HepG2 (cell line): Measurements from ENCODE around the gene PLSCR3. TPM values are rescaled to one million over a fixed set of nuclear protein-coding genes. Genes with fewer than 3 reads are reported as not detected.

Source experiments
- FOXJ3 ChIP-seq: sonication (generic); formaldehyde crosslinking; IDR thresholded peaks from 2 replicates; pipeline ENCODE4 v1.4.0; 2020; ENCODE audit warnings: missing genetic modification reagents, mild to moderate bottlenecking, borderline replicate concordance
- IKZF4 ChIP-seq: sonication (generic); formaldehyde crosslinking; IDR thresholded peaks from 2 replicates; pipeline ENCODE4 v1.5.1; 2020; ENCODE audit warnings: borderline replicate concordance, mild to moderate bottlenecking, low read depth, missing genetic modification reagents; ENCODE audit errors: not compliant biosample characterization
- IRX3 ChIP-seq: sonication (generic); formaldehyde crosslinking; IDR thresholded peaks from 2 replicates; pipeline ENCODE4 v1.8.1; 2023; ENCODE audit warnings: mild to moderate bottlenecking, low read depth, missing genetic modification reagents, borderline replicate concordance
- KAT7 ChIP-seq: IDR thresholded peaks from 2 replicates; pipeline ENCODE4 v1.6.1; 2018; ENCODE audit warnings: borderline replicate concordance, missing compliant biosample characterization
- MEIS2 ChIP-seq: sonication (generic); formaldehyde crosslinking; IDR thresholded peaks from 2 replicates; pipeline ENCODE4 v1.9.0; 2021; ENCODE audit warnings: mild to moderate bottlenecking, missing genetic modification reagents
- NR3C1 ChIP-seq: sonication (generic); formaldehyde crosslinking; IDR thresholded peaks from 2 replicates; pipeline ENCODE4 v1.4.0; 2020; ENCODE audit warnings: missing genetic modification reagents
- PHF20 ChIP-seq: sonication (generic); formaldehyde crosslinking; IDR thresholded peaks from 2 replicates; pipeline ENCODE4 v1.5.0; 2020; ENCODE audit warnings: mild to moderate bottlenecking, missing genetic modification reagents
- PLRG1 ChIP-seq: fragments of 450-650 bp; conservative IDR thresholded peaks from 2 replicates; pipeline ENCODE4 v1.6.1; 2016
- ZBTB38 ChIP-seq: sonication (generic); formaldehyde crosslinking; IDR thresholded peaks from 2 replicates; pipeline ENCODE4 v1.5.1; 2020; ENCODE audit warnings: mild to moderate bottlenecking, missing genetic modification reagents
- ZFX ChIP-seq: sonication (generic); formaldehyde crosslinking; IDR thresholded peaks from 2 replicates; pipeline ENCODE4 v1.4.0; 2020; ENCODE audit warnings: mild to moderate bottlenecking, low read depth, missing genetic modification reagents, moderate library complexity
- ZNF17 ChIP-seq: sonication (generic); formaldehyde crosslinking; IDR thresholded peaks from 2 replicates; pipeline ENCODE4 v1.5.0; 2020; ENCODE audit warnings: mild to moderate bottlenecking, missing genetic modification reagents
- ZNF317 ChIP-seq: sonication (generic); formaldehyde crosslinking; IDR thresholded peaks from 2 replicates; pipeline ENCODE4 v1.5.0; 2020; ENCODE audit warnings: mild to moderate bottlenecking, missing genetic modification reagents
- ZNF674 ChIP-seq: sonication (generic); formaldehyde crosslinking; IDR thresholded peaks from 2 replicates; pipeline ENCODE4 v1.5.0; 2020; ENCODE audit warnings: low read depth, mild to moderate bottlenecking, missing genetic modification reagents
- ZNF891 ChIP-seq: sonication (generic); formaldehyde crosslinking; IDR thresholded peaks from 2 replicates; pipeline ENCODE4 v1.5.0; 2020; ENCODE audit warnings: mild to moderate bottlenecking, missing genetic modification reagents
- polyA plus RNA-seq, 8 experiments: library from polyadenylated mRNA; depleted of rRNA in 3 of 8; stranded (reverse) in 7 of 8; unstranded in 1 of 8; fragments of >200 nt; fragmentation: Illumina TruSeq in 4 of 8; extraction: Trizol in 4 of 8; gene quantifications; 2 replicates each; pipeline versions ENCODE4 v1.2.1 to v1.2.3, GENCODE V29; 2011 to 2016; ENCODE audit warnings: low read depth in 4 of 8, missing spikeins in 1 of 8, mixed read lengths in 1 of 8; ENCODE audit not compliant: insufficient read depth in 1 of 8
- total RNA-seq, 5 experiments: library from RNA; depleted of rRNA; stranded (reverse); fragments of >200 nt; fragmentation: Illumina TruSeq; extraction: Trizol; gene quantifications; 2 replicates each; pipeline ENCODE4 v1.2.3, GENCODE V29; 2016; ENCODE audit warnings: low read depth in 1 of 5
- TF ChIP-seq, protein P1 (sequence below): sonication (generic); formaldehyde crosslinking; IDR thresholded peaks from 2 replicates; pipeline ENCODE4 v1.4.0; 2020; ENCODE audit warnings: missing genetic modification reagents
- TF ChIP-seq, protein P2 (sequence below): sonication (generic); formaldehyde crosslinking; IDR thresholded peaks from 2 replicates; pipeline ENCODE4 v1.5.1; 2020; ENCODE audit warnings: mild to moderate bottlenecking, missing genetic modification reagents, borderline replicate concordance
- TF ChIP-seq, protein P3 (sequence below): sonication (generic); formaldehyde crosslinking; IDR thresholded peaks from 2 replicates; pipeline ENCODE4 v1.4.0; 2020; ENCODE audit warnings: missing genetic modification reagents
- TF ChIP-seq, protein P4 (sequence below): IDR thresholded peaks from 2 replicates; pipeline ENCODE4 v1.6.1; 2016; ENCODE audit warnings: mild to moderate bottlenecking, missing biosample characterization, missing genetic modification reagents
- TF ChIP-seq, protein P5 (sequence below): sonication (generic); formaldehyde crosslinking; IDR thresholded peaks from 2 replicates; pipeline ENCODE4 v1.4.0; 2020; ENCODE audit warnings: missing genetic modification reagents, borderline replicate concordance

The PLSCR3 gene
- total and polyA plus RNA-seq, 2 of the 13 experiments (the other 11 are each of a cell fraction or from before 2014, with no cell fraction given): 5.6 to 6.2 TPM

DNA sequence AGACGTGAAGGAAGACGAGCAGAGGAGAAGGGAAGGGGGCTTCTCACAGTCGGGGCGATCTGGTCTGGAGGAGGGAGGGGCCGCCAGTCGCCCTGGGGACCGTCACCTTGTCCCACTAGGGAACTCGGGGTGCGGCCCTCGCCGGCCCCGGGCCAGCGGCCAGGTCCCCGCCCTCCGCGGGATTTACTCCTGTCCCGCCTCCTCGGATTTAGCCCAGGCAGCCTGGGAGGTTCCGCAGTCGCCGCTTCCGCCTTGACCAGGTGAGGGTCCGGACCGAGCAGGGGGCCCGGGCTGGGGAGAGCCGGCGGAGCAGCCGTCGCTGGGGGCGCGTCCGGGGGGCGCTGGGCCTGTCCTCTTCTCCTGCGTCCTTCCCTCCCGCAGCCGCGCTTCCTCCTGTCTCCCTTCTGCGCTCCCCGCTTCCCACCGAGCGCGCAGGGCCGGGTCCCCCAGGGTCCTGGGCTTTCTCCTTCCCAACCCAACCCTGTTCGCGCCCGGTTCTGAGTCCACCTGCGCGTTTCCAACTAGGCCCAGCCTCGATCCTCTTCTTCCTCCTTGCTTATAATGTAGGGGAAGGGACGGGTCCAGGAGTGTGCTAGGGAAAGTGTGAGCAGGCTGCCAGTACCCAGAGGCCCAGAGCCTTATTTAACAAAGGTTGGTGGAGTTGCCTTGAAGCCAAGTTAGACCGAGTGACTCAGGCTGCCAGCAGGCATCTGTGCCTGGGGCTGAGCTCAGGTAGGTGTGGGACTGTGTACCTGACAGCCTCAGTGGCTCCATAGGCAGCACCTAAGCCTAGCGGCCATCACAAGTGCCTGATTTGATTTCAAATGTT lies 13.3 kb downstream of the PLSCR3 start, which contains the start of gene TNK1 (continued):
- peak; percentile 68 for TF ChIP-seq PHF20 (CRISPR knock-in tag)
- peak; percentile 79 for TF ChIP-seq ZFX
- TF ChIP-seq, protein P1, sequence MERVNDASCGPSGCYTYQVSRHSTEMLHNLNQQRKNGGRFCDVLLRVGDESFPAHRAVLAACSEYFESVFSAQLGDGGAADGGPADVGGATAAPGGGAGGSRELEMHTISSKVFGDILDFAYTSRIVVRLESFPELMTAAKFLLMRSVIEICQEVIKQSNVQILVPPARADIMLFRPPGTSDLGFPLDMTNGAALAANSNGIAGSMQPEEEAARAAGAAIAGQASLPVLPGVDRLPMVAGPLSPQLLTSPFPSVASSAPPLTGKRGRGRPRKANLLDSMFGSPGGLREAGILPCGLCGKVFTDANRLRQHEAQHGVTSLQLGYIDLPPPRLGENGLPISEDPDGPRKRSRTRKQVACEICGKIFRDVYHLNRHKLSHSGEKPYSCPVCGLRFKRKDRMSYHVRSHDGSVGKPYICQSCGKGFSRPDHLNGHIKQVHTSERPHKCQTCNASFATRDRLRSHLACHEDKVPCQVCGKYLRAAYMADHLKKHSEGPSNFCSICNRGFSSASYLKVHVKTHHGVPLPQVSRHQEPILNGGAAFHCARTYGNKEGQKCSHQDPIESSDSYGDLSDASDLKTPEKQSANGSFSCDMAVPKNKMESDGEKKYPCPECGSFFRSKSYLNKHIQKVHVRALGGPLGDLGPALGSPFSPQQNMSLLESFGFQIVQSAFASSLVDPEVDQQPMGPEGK (CRISPR knock-in tag): peak; percentile 29; the same call in 1 of the 2 replicates
- TF ChIP-seq, protein P2, sequence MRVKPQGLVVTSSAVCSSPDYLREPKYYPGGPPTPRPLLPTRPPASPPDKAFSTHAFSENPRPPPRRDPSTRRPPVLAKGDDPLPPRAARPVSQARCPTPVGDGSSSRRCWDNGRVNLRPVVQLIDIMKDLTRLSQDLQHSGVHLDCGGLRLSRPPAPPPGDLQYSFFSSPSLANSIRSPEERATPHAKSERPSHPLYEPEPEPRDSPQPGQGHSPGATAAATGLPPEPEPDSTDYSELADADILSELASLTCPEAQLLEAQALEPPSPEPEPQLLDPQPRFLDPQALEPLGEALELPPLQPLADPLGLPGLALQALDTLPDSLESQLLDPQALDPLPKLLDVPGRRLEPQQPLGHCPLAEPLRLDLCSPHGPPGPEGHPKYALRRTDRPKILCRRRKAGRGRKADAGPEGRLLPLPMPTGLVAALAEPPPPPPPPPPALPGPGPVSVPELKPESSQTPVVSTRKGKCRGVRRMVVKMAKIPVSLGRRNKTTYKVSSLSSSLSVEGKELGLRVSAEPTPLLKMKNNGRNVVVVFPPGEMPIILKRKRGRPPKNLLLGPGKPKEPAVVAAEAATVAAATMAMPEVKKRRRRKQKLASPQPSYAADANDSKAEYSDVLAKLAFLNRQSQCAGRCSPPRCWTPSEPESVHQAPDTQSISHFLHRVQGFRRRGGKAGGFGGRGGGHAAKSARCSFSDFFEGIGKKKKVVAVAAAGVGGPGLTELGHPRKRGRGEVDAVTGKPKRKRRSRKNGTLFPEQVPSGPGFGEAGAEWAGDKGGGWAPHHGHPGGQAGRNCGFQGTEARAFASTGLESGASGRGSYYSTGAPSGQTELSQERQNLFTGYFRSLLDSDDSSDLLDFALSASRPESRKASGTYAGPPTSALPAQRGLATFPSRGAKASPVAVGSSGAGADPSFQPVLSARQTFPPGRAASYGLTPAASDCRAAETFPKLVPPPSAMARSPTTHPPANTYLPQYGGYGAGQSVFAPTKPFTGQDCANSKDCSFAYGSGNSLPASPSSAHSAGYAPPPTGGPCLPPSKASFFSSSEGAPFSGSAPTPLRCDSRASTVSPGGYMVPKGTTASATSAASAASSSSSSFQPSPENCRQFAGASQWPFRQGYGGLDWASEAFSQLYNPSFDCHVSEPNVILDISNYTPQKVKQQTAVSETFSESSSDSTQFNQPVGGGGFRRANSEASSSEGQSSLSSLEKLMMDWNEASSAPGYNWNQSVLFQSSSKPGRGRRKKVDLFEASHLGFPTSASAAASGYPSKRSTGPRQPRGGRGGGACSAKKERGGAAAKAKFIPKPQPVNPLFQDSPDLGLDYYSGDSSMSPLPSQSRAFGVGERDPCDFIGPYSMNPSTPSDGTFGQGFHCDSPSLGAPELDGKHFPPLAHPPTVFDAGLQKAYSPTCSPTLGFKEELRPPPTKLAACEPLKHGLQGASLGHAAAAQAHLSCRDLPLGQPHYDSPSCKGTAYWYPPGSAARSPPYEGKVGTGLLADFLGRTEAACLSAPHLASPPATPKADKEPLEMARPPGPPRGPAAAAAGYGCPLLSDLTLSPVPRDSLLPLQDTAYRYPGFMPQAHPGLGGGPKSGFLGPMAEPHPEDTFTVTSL (CRISPR knock-in tag): no peak
- TF ChIP-seq, protein P3, sequence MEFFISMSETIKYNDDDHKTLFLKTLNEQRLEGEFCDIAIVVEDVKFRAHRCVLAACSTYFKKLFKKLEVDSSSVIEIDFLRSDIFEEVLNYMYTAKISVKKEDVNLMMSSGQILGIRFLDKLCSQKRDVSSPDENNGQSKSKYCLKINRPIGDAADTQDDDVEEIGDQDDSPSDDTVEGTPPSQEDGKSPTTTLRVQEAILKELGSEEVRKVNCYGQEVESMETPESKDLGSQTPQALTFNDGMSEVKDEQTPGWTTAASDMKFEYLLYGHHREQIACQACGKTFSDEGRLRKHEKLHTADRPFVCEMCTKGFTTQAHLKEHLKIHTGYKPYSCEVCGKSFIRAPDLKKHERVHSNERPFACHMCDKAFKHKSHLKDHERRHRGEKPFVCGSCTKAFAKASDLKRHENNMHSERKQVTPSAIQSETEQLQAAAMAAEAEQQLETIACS (CRISPR knock-in tag): no peak
- peak; percentile 45; the same call in 1 of the 2 replicates for TF ChIP-seq ZNF891 (CRISPR knock-in tag)
- no peak for TF ChIP-seq ZBTB38
- no peak for TF ChIP-seq PLRG1
- peak; percentile 37; the same call in 1 of the 2 replicates for TF ChIP-seq ZNF317 (CRISPR knock-in tag)
- no peak for TF ChIP-seq ZNF674 (CRISPR knock-in tag)
- TF ChIP-seq FOXJ3 (CRISPR knock-in tag): no peak
- TF ChIP-seq, protein P4, sequence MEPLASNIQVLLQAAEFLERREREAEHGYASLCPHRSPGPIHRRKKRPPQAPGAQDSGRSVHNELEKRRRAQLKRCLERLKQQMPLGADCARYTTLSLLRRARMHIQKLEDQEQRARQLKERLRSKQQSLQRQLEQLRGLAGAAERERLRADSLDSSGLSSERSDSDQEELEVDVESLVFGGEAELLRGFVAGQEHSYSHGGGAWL (CRISPR knock-in tag): no peak
- no peak for TF ChIP-seq IRX3
- TF ChIP-seq, protein P5, sequence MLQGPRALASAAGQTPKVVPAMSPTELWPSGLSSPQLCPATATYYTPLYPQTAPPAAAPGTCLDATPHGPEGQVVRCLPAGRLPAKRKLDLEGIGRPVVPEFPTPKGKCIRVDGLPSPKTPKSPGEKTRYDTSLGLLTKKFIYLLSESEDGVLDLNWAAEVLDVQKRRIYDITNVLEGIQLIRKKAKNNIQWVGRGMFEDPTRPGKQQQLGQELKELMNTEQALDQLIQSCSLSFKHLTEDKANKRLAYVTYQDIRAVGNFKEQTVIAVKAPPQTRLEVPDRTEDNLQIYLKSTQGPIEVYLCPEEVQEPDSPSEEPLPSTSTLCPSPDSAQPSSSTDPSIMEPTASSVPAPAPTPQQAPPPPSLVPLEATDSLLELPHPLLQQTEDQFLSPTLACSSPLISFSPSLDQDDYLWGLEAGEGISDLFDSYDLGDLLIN: no peak
- no peak for TF ChIP-seq ZNF17 (CRISPR knock-in tag)
- no peak for TF ChIP-seq NR3C1 (CRISPR knock-in tag)
- TF ChIP-seq MEIS2 (CRISPR knock-in tag): no peak
- no peak for TF ChIP-seq KAT7 (CRISPR knock-in tag)
- TF ChIP-seq IKZF4 (CRISPR knock-in tag): no peak
